Measurements from ENCODE around the gene NFIA.

Gene NFIA

GRCh38 chr1:61412601-61413000 is 330.2 kb downstream of the NFIA start:
- no peak for DNase-seq

GRCh38 chr1:61419196-61419595 is 336.8 kb downstream of the NFIA start:
- DNase-seq = peak; percentile 8

GRCh38 chr1:61419657-61420056 is 337.3 kb downstream of the NFIA start:
- DNase-seq = peak; percentile 70

- DNase-seq = peak; percentile 30
These were observed 337.9 kb downstream of the NFIA start for GRCh38 chr1:61420243-61420642.

GRCh38 chr1:61420909-61421835 is 338.8 kb downstream of the NFIA start:
- DNase-seq = peak; percentile 9

- no peak for DNase-seq
These were observed 341.3 kb downstream of the NFIA start for GRCh38 chr1:61423643-61424042.

- DNase-seq = no peak
These were observed 342.0 kb downstream of the NFIA start for GRCh38 chr1:61424382-61424781.

- DNase-seq = no peak
These were observed 342.7 kb downstream of the NFIA start for GRCh38 chr1:61425040-61425439.

GRCh38 chr1:61426254-61426653 is 343.9 kb downstream of the NFIA start:
- no peak for DNase-seq

- DNase-seq = no peak
These were observed 344.5 kb downstream of the NFIA start for GRCh38 chr1:61426885-61427284.

GRCh38 chr1:61427510-61427909 is 345.1 kb downstream of the NFIA start:
- DNase-seq = no peak

GRCh38 chr1:61428146-61428545 is 345.8 kb downstream of the NFIA start:
- DNase-seq = no peak

GRCh38 chr1:61432616-61433388 is 350.4 kb downstream of the NFIA start:
- DNase-seq = no peak

GRCh38 chr1:61433646-61434045 is 351.3 kb downstream of the NFIA start:
- DNase-seq = no peak

GRCh38 chr1:61434276-61434675 is 351.9 kb downstream of the NFIA start:
- DNase-seq = no peak

GRCh38 chr1:61435226-61435625 is 352.9 kb downstream of the NFIA start:
- DNase-seq = no peak

GRCh38 chr1:61436016-61436415 is 353.7 kb downstream of the NFIA start:
- DNase-seq = peak; percentile 63

- DNase-seq = no peak
These were observed 354.2 kb downstream of the NFIA start for GRCh38 chr1:61436491-61437120.

- no peak for DNase-seq
These were observed 356.9 kb downstream of the NFIA start for GRCh38 chr1:61439234-61439633.

GRCh38 chr1:61441723-61442262 is 359.4 kb downstream of the NFIA start:
- no peak for DNase-seq

- no peak for DNase-seq
These were observed 360.2 kb downstream of the NFIA start for GRCh38 chr1:61442544-61442943.

- no peak for DNase-seq
These were observed 361.9 kb downstream of the NFIA start for GRCh38 chr1:61444288-61444687.

- no peak for DNase-seq
These were observed 363.0 kb downstream of the NFIA start for GRCh38 chr1:61445269-61445825.

All from hematopoietic multipotent progenitor cell treated with erythropoietin and hydrocortisone succinate and interleukin-3 and kit ligand, for 4 days (in vitro differentiated cells).